Ishikawa (cell line): ENCODE results near the gene ZMIZ1.

ENCODE experiments used
- CEBPB ChIP-seq: IDR thresholded peaks from 2 replicates; pipeline ENCODE4 v1.6.1; 2012
- EGR1 ChIP-seq: IDR thresholded peaks from 2 replicates; pipeline ENCODE4 v1.6.1; 2012
- EP300 ChIP-seq: IDR thresholded peaks from 2 replicates; pipeline ENCODE4 v1.6.1; 2012; ENCODE audit warnings: borderline replicate concordance
- NFIC ChIP-seq: IDR thresholded peaks from 2 replicates; pipeline ENCODE4 v1.6.1; 2012
- RAD21 ChIP-seq: IDR thresholded peaks from 2 replicates; pipeline ENCODE4 v1.6.1; 2012; ENCODE audit warnings: low read depth
- YY1 ChIP-seq: IDR thresholded peaks from 2 replicates; pipeline ENCODE4 v1.6.1; 2012; ENCODE audit warnings: low read depth
- TF ChIP-seq, protein P1 (sequence below): IDR thresholded peaks from 2 replicates; pipeline ENCODE4 v1.6.1; 2012; ENCODE audit warnings: low read depth, mild to moderate bottlenecking
- TF ChIP-seq, protein P2 (sequence below): IDR thresholded peaks from 2 replicates; pipeline ENCODE4 v1.6.1; 2012

DNA sequence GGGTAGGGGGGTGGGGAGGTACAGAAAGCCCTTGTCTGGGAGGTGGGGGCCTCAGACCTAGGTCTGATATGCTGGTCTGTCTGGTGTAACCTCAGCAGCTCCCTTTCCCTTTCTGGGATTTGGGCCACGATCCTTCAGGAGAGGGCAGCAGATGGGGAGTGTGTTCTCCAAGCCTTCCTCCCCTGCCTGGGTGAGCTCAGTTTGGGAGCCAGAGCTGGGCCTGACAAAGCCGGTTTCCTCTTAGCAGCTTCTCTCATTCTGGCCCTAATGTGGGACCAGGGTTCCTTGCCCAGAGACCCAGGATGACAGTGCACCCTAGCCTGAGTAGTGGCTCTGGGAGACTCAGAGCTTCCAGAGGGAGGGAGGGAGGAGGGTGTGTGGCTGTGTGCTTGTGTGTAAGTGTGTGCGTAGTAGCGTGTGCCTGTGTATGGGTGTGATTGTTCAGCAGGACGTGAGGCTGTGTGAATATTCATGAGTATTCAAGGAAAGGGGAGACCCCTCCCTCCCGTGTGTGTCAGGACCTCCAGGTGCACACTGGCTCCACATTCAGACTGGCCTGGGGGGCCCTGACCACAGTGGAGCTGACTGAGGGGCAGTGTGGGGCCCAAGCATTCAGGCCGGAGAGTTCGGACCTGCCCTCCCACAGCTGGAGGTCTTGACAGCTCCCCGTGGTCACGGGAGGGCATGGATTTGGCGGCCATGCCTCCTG lies 96.5 kb downstream of the ZMIZ1 start:
- TF ChIP-seq CEBPB = no peak
- TF ChIP-seq RAD21 = no peak
- TF ChIP-seq, protein P1, sequence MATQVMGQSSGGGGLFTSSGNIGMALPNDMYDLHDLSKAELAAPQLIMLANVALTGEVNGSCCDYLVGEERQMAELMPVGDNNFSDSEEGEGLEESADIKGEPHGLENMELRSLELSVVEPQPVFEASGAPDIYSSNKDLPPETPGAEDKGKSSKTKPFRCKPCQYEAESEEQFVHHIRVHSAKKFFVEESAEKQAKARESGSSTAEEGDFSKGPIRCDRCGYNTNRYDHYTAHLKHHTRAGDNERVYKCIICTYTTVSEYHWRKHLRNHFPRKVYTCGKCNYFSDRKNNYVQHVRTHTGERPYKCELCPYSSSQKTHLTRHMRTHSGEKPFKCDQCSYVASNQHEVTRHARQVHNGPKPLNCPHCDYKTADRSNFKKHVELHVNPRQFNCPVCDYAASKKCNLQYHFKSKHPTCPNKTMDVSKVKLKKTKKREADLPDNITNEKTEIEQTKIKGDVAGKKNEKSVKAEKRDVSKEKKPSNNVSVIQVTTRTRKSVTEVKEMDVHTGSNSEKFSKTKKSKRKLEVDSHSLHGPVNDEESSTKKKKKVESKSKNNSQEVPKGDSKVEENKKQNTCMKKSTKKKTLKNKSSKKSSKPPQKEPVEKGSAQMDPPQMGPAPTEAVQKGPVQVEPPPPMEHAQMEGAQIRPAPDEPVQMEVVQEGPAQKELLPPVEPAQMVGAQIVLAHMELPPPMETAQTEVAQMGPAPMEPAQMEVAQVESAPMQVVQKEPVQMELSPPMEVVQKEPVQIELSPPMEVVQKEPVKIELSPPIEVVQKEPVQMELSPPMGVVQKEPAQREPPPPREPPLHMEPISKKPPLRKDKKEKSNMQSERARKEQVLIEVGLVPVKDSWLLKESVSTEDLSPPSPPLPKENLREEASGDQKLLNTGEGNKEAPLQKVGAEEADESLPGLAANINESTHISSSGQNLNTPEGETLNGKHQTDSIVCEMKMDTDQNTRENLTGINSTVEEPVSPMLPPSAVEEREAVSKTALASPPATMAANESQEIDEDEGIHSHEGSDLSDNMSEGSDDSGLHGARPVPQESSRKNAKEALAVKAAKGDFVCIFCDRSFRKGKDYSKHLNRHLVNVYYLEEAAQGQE = no peak
- TF ChIP-seq NFIC = no peak
- no peak for TF ChIP-seq EP300
- TF ChIP-seq, protein P2, sequence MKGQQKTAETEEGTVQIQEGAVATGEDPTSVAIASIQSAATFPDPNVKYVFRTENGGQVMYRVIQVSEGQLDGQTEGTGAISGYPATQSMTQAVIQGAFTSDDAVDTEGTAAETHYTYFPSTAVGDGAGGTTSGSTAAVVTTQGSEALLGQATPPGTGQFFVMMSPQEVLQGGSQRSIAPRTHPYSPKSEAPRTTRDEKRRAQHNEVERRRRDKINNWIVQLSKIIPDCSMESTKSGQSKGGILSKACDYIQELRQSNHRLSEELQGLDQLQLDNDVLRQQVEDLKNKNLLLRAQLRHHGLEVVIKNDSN = no peak
- no peak for TF ChIP-seq EGR1
- no peak for TF ChIP-seq YY1
